Retinal pigment epithelial cell (primary cell): ENCODE data around the gene SPATA13.

Source experiments
- DNase-seq: peaks from one replicate; pipeline ENCODE4 v3.0.0-alpha.2; 2010; ENCODE audit warnings: low read depth
- H3K4me3 ChIP-seq: 2 replicates; pipeline ENCODE4 v1.5.1; 2011; ENCODE audit warnings: mild to moderate bottlenecking, low read length, control low read depth, moderate library complexity
- CTCF ChIP-seq: conservative IDR thresholded peaks from 2 replicates; pipeline ENCODE4 v1.5.1; 2011; ENCODE audit warnings: low read depth, low read length, control low read depth, inconsistent platforms

SPATA13 gene

GRCh38 chr13:24192057-24192810 is 31.7 kb downstream of the SPATA13 start:
- DNase-seq = no peak
- H3K4me3 ChIP-seq = no peak overlapping the region

GRCh38 chr13:24192811-24193162 is 32.3 kb downstream of the SPATA13 start:
- no peak overlapping the region for H3K4me3 ChIP-seq
- no peak for TF ChIP-seq CTCF
- no peak for DNase-seq

More at GRCh38 chr13:24192057-24192810, 31.7 kb downstream of the SPATA13 start:
- no peak for TF ChIP-seq CTCF

GRCh38 chr13:24194447-24194846 is 33.9 kb downstream of the SPATA13 start:
- no peak for TF ChIP-seq CTCF
- no peak for DNase-seq

GRCh38 chr13:24195626-24196025 is 35.1 kb downstream of the SPATA13 start:
- H3K4me3 ChIP-seq = no peak overlapping the region
- no peak for TF ChIP-seq CTCF
- DNase-seq = no peak

More at GRCh38 chr13:24194447-24194846, 33.9 kb downstream of the SPATA13 start:
- H3K4me3 ChIP-seq = no peak overlapping the region

- DNase-seq = no peak
- H3K4me3 ChIP-seq = no peak overlapping the region
- TF ChIP-seq CTCF = no peak
These were observed 36.2 kb downstream of the SPATA13 start for GRCh38 chr13:24196593-24197197.

- H3K4me3 ChIP-seq = no peak overlapping the region
- no peak for DNase-seq
- TF ChIP-seq CTCF = no peak
These were observed 38.5 kb downstream of the SPATA13 start for GRCh38 chr13:24199016-24199415.

GRCh38 chr13:24202215-24202614 is 41.7 kb downstream of the SPATA13 start:
- no peak overlapping the region for H3K4me3 ChIP-seq
- no peak for TF ChIP-seq CTCF
- DNase-seq = no peak
